Cerebellar nuclear complex (tissue), 1 donor: ENCODE measurements around the gene MEGF9.
"Not testable (repeated sequence)": the region's sequence is repeated elsewhere in the genome, so short reads cannot be mapped to it uniquely, and the experiment has no call there.

Experiments used
- DNase-seq, 2 experiments: peaks; one replicate each; lab custom pipeline; 2025; lab: John Stamatoyannopoulos, UW

Gene MEGF9

GRCh38 chr9:120659209-120659608 is 55.1 kb downstream of the MEGF9 start:
- no peak for DNase-seq

- DNase-seq = no peak
Observed at GRCh38 chr9:120655005-120655622, 59.2 kb downstream of the MEGF9 start.

- DNase-seq = no peak
Observed at GRCh38 chr9:120654272-120654671, 60.0 kb downstream of the MEGF9 start.

- no peak for DNase-seq
Observed at GRCh38 chr9:120653762-120654161, 60.5 kb downstream of the MEGF9 start.

GRCh38 chr9:120652934-120653333 is 61.3 kb downstream of the MEGF9 start:
- no peak for DNase-seq

GRCh38 chr9:120650352-120650751 is 63.9 kb downstream of the MEGF9 start:
- no peak for DNase-seq

- DNase-seq = no peak
Observed at GRCh38 chr9:120648581-120649197, 65.6 kb downstream of the MEGF9 start.

GRCh38 chr9:120646948-120647347 is 67.3 kb downstream of the MEGF9 start:
- no peak for DNase-seq

- no peak for DNase-seq
Observed at GRCh38 chr9:120645760-120646159, 68.5 kb downstream of the MEGF9 start.

GRCh38 chr9:120643061-120643460 is 71.2 kb downstream of the MEGF9 start:
- DNase-seq = no peak

- DNase-seq = no peak
Observed at GRCh38 chr9:120642129-120642770, 72.0 kb downstream of the MEGF9 start.

GRCh38 chr9:120640874-120641273 is 73.4 kb downstream of the MEGF9 start:
- DNase-seq = not testable (repeated sequence)

- DNase-seq = no peak
Observed at GRCh38 chr9:120640380-120640779, 73.9 kb downstream of the MEGF9 start.

GRCh38 chr9:120637919-120638318 is 76.4 kb downstream of the MEGF9 start:
- no peak for DNase-seq

- DNase-seq = no peak
Observed at GRCh38 chr9:120636194-120636957, 77.9 kb downstream of the MEGF9 start.

GRCh38 chr9:120635011-120635410 is 79.3 kb downstream of the MEGF9 start:
- no peak for DNase-seq

- no peak for DNase-seq
Observed at GRCh38 chr9:120630333-120630732, 83.9 kb downstream of the MEGF9 start.

GRCh38 chr9:120628925-120629497 is 85.3 kb downstream of the MEGF9 start:
- DNase-seq = not testable (repeated sequence)

- DNase-seq = no peak
Observed at GRCh38 chr9:120628207-120628924, 85.9 kb downstream of the MEGF9 start.

- DNase-seq = no peak
Observed at GRCh38 chr9:120627073-120627472, 87.2 kb downstream of the MEGF9 start.

- DNase-seq = no peak
Observed at GRCh38 chr9:120626512-120626911, 87.8 kb downstream of the MEGF9 start.

GRCh38 chr9:120625222-120625621 is 89.0 kb downstream of the MEGF9 start:
- no peak for DNase-seq
